Mucosa of descending colon (tissue), 3 donors: ENCODE measurements around the gene PRF1. TPM values are rescaled to one million over a fixed set of nuclear protein-coding genes. Genes with fewer than 3 reads are reported as not detected.

Experiments used
- ATAC-seq: fragments of 200-7000 bp; cut with Tn5 transposase; one replicate; pipeline ENCODE4 v1.9.1; 2020; ENCODE audit warnings: mild to moderate bottlenecking, moderate library complexity
- DNase-seq, 3 donors: peaks; one replicate each; pipeline ENCODE4 v3.0.0-alpha.2; 2020
- H3K36me3 ChIP-seq: fragments of 200-600 bp; one replicate; pipeline ENCODE4 v1.8.0; 2021; ENCODE audit warnings: low read depth, mild to moderate bottlenecking
- H3K4me1 ChIP-seq: fragments of 200-600 bp; one replicate; pipeline ENCODE4 v1.8.0; 2021; ENCODE audit warnings: low read depth, mild to moderate bottlenecking
- H3K4me3 ChIP-seq: fragments of 200-600 bp; one replicate; pipeline ENCODE4 v1.8.0; 2021; ENCODE audit warnings: mild to moderate bottlenecking
- H3K9me3 ChIP-seq: fragments of 200-600 bp; one replicate; pipeline ENCODE4 v1.8.0; 2021; ENCODE audit warnings: mild to moderate bottlenecking
- intact Hi-C, 2 donors: fragments of 100-400 bp; cut with DNase I in 1 of 2; cut with micrococcal nuclease in 1 of 2; formaldehyde crosslinking; loops; one replicate each; pipeline versions ENCODE4 v1.11.0 to v1.11.1; 2022; cut with DNase I, micrococcal nuclease
- total RNA-seq, 3 donors: library from RNA; stranded (reverse); fragmentation: NEBNext Ultra II Directional in 2 of 3; extraction: Animal tissue kit (Norgen Biotek cat#: 25700) in 2 of 3; gene quantifications; one replicate each; pipeline versions ENCODE4 v1.2.1 to v1.2.4, GENCODE V29; 2021 to 2023
- TF ChIP-seq, protein P1 (sequence below): fragments of 200-600 bp; IDR thresholded peaks from one replicate; pipeline ENCODE4 v1.8.0; 2022; ENCODE audit warnings: antibody characterized with exemption, mild to moderate bottlenecking
- donor health status: DM: no; HTN: no; CAD: no; lungs with moderate emphysema.
- donor health status: DM: no; HTN: no; CAD: no.
- donor health status: DM: no; HTN: yes; CAD: no.

PRF1 gene
- total RNA-seq, 3 donors from 2014 or later, result 2.5 to 3.7 (median 3.0) TPM

DNA sequence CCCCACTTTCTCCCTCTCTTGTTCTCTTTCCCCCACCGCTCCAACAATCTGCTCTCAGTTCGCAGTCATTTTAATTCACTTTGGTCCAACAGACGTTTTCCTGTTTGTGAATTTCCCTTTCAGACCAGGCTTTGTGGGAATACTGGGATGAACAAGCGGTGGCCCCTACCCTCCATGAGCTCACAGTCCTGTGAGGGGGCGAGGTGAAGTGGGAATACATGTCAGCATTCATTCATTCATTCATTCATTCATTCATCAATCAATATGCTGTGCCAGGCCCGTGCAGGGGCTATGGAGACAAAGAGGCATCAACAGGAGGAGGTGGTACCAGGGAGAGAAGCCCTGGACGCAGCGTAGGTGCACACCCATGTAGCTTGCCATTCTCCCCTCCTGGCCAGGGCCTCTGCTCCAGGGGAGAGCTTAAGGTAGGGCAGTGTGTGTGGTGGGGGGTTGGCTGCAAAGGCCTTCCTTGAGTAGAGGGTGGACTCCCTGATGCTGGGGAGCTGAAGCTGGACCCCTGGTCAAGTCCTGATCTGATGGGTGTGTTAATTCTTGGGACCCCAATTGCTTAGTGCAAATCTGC is 16.1 kb downstream of the PRF1 start:
- intact Hi-C loops, result no loop called here
- no peaks in the 10 kb centered on the region for H3K36me3 ChIP-seq
- TF ChIP-seq, protein P1, sequence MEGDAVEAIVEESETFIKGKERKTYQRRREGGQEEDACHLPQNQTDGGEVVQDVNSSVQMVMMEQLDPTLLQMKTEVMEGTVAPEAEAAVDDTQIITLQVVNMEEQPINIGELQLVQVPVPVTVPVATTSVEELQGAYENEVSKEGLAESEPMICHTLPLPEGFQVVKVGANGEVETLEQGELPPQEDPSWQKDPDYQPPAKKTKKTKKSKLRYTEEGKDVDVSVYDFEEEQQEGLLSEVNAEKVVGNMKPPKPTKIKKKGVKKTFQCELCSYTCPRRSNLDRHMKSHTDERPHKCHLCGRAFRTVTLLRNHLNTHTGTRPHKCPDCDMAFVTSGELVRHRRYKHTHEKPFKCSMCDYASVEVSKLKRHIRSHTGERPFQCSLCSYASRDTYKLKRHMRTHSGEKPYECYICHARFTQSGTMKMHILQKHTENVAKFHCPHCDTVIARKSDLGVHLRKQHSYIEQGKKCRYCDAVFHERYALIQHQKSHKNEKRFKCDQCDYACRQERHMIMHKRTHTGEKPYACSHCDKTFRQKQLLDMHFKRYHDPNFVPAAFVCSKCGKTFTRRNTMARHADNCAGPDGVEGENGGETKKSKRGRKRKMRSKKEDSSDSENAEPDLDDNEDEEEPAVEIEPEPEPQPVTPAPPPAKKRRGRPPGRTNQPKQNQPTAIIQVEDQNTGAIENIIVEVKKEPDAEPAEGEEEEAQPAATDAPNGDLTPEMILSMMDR, result no peak
- no peak for DNase-seq
- no peak overlapping the region for H3K4me3 ChIP-seq
- no peaks in the 10 kb centered on the region for H3K4me1 ChIP-seq
- no peaks in the 10 kb centered on the region for H3K9me3 ChIP-seq
- ATAC-seq, result no peak

GRCh38 chr10:70585578-70586169 is 16.9 kb downstream of the PRF1 start:
- Histone ChIP-seq H3K9me3 (no peaks in the 10 kb centered on the region), H3K4me1 (no peaks in the 10 kb centered on the region), H3K36me3 (no peaks in the 10 kb centered on the region), H3K4me3 (no peak overlapping the region)
- ATAC-seq, result no peak
- intact Hi-C loops, result no loop called here
- no peak for DNase-seq
- TF ChIP-seq, protein P1, result no peak

- Histone ChIP-seq H3K9me3 (no peaks in the 10 kb centered on the region), H3K36me3 (no peaks in the 10 kb centered on the region), H3K4me1 (no peaks in the 10 kb centered on the region), H3K4me3 (no peak overlapping the region)
- ATAC-seq (no peak), DNase-seq (no peak)
- intact Hi-C loops, result no loop called here
- TF ChIP-seq, protein P1, result no peak
Observed at GRCh38 chr10:70584909-70585544, 17.5 kb downstream of the PRF1 start.

- DNase-seq (no peak), ATAC-seq (no peak)
- Histone ChIP-seq H3K4me3 (no peak overlapping the region), H3K4me1 (no peaks in the 10 kb centered on the region), H3K36me3 (no peaks in the 10 kb centered on the region), H3K9me3 (no peaks in the 10 kb centered on the region)
- TF ChIP-seq, protein P1, result no peak
- intact Hi-C loops, result no loop called here
Observed at GRCh38 chr10:70584366-70584765, 18.2 kb downstream of the PRF1 start.

- ATAC-seq (no peak), DNase-seq (no peak)
- Histone ChIP-seq H3K36me3 (no peaks in the 10 kb centered on the region), H3K4me3 (no peak overlapping the region), H3K4me1 (no peaks in the 10 kb centered on the region), H3K9me3 (no peaks in the 10 kb centered on the region)
- TF ChIP-seq, protein P1, result no peak
- intact Hi-C loops, result no loop called here
Observed at GRCh38 chr10:70583669-70584037, 18.9 kb downstream of the PRF1 start.
